ENCODE results near the gene ERICH6. TPM values are rescaled to one million over a fixed set of nuclear protein-coding genes. Genes with fewer than 3 reads are reported as not detected.

The ERICH6 gene
- total RNA-seq (2022) (0.29 TPM in 1 of 2 replicates, not detected in the other), Bru-seq, nascent RNA (percentile 39 among the genes with signal in this experiment), BruChase-seq, experiment 1, labeled RNA remaining after a 6-hour chase (percentile 27 among the genes with signal in this experiment), BruChase-seq, experiment 2, labeled RNA remaining after a 2-hour chase (percentile 26 among the genes with signal in this experiment)
- long read RNA-seq = 0 reads

- CTCF ChIA-PET = interaction anchor here (0.6 to 1.5 kb wide), 14 partner anchors 14 to 1519 kb away, joined by 3 to 8 read pairs (median 4); partner anchors contain the start of gene SIAH2
- intact Hi-C loops (cut with micrococcal nuclease; ENCODE audit: unreplicated experiment) = loop anchor here (5.0 kb wide), 1 partner anchor 102 kb away; the partner anchor contains the start of gene SELENOT
- peaks cover 8% of the 10 kb centered on the region for H3K9me3 Mint-ChIP-seq (ENCODE audit: low read depth, unreplicated experiment)
- peak within 1 kb of the TSS; percentile 96 for H3K27ac Mint-ChIP-seq (ENCODE audit: unreplicated experiment)
- H3K27me3 Mint-ChIP-seq (ENCODE audit: unreplicated experiment) = no peaks in the 10 kb centered on the region
- H3K4me1 Mint-ChIP-seq (ENCODE audit: low read depth, unreplicated experiment) = peaks cover 10% of the 10 kb centered on the region
- H3K4me3 Mint-ChIP-seq (ENCODE audit: low read depth, unreplicated experiment) = peak within 1 kb of the TSS; percentile 81
- BruUV-seq (replicated peaks) = no TSS peak
- TF ChIP-seq CTCF (IDR thresholded peaks at IDR 0.05; ENCODE audit: unreplicated experiment) = peak; percentile 23
- H3K36me3 Mint-ChIP-seq (ENCODE audit: insufficient read depth, unreplicated experiment) = peaks cover 19% of the 10 kb centered on the region
- peak; percentile 98 for DNase-seq
Measured at GRCh38 chr3:150703756-150704344, at the start of gene ERICH6. ERICH6 (minus strand) TSS chr3:150703920; CDS start chr3:150703898, 22 bp downstream.

GRCh38 chr3:150751781-150752263 lies 48.1 kb upstream of the ERICH6 start:
- peak; percentile 63 for DNase-seq
- peaks cover 72% of the 10 kb centered on the region for H3K4me1 Mint-ChIP-seq (ENCODE audit: low read depth, unreplicated experiment)
- no peaks in the 10 kb centered on the region for H3K9me3 Mint-ChIP-seq (ENCODE audit: low read depth, unreplicated experiment)
- no peaks in the 10 kb centered on the region for H3K27me3 Mint-ChIP-seq (ENCODE audit: unreplicated experiment)
- CTCF ChIA-PET = interaction anchor here (0.6 to 1.9 kb wide), 7 partner anchors 9 to 103 kb away, joined by 3 to 12 read pairs (median 4); partner anchors contain the start of genes ERICH6 and SIAH2
- peak overlapping the region; percentile 10 for H3K27ac Mint-ChIP-seq (ENCODE audit: unreplicated experiment)
- H3K36me3 Mint-ChIP-seq (ENCODE audit: insufficient read depth, unreplicated experiment) = peaks cover 22% of the 10 kb centered on the region
- intact Hi-C loops (cut with micrococcal nuclease; ENCODE audit: unreplicated experiment) = loop anchor here (1.0 kb wide), 1 partner anchor 8 kb away; no protein-coding TSS in a partner anchor
- H3K4me3 Mint-ChIP-seq (ENCODE audit: low read depth, unreplicated experiment) = peak overlapping the region; percentile 6
- TF ChIP-seq CTCF (IDR thresholded peaks at IDR 0.05; ENCODE audit: unreplicated experiment) = no peak
- BruUV-seq (replicated peaks) = no TSS peak

DNA sequence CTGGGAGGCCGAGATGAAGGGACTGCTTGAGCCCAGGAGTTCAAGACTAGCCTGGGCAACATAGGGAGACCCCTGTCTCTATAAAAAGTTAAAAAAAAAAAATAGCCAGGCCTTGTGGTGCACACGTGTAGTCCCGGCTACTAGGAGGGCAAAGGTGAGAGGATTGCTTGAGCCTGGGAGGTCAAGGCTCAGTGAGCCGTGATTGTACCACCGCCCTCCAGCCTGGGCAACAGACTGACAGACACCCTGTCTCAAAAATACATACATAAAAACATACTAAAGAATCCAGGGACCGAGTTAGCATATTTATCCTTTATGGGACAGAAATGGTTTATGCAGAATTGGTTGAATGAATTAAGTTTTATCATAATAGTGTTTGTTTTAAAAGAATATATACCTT lies 45.5 kb upstream of the ERICH6 start:
- CTCF ChIA-PET = interaction anchor here (0.8 kb wide), 2 partner anchors 13 to 26 kb away, joined by 3 read pairs; no protein-coding TSS in a partner anchor
- intact Hi-C loops (cut with micrococcal nuclease; ENCODE audit: unreplicated experiment) = no loop called here
- DNase-seq = no peak
- no peak overlapping the region for H3K4me3 Mint-ChIP-seq (ENCODE audit: low read depth, unreplicated experiment)
- TF ChIP-seq CTCF (IDR thresholded peaks at IDR 0.05; ENCODE audit: unreplicated experiment) = no peak
- peaks cover 93% of the 10 kb centered on the region for H3K4me1 Mint-ChIP-seq (ENCODE audit: low read depth, unreplicated experiment)
- no peaks in the 10 kb centered on the region for H3K27me3 Mint-ChIP-seq (ENCODE audit: unreplicated experiment)
- H3K9me3 Mint-ChIP-seq (ENCODE audit: low read depth, unreplicated experiment) = peaks cover 3% of the 10 kb centered on the region
- BruUV-seq (replicated peaks) = no TSS peak
- H3K36me3 Mint-ChIP-seq (ENCODE audit: insufficient read depth, unreplicated experiment) = peaks cover 32% of the 10 kb centered on the region
- no peak overlapping the region for H3K27ac Mint-ChIP-seq (ENCODE audit: unreplicated experiment)

DNA sequence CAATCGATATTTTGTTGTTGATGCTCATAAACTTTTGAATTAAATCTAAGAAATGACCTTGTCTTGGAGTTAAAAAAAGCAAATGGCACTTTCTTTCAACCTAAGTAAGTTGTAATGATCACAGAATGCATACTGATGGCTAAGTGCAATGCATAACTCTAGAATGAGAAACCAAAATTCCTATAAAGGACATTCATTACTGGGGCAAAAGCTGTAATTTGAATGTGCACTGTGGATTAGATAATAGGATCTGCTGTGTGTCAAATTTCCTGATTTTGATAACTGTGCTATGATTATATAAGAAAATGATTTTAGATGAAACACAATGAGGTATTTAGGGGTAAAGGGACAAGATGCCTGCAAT lies 44.9 kb upstream of the ERICH6 start:
- CTCF ChIA-PET = no interaction called here
- Mint-ChIP-seq H3K36me3 (ENCODE audit: insufficient read depth, unreplicated experiment) (peaks cover 27% of the 10 kb centered on the region), H3K27me3 (ENCODE audit: unreplicated experiment) (no peaks in the 10 kb centered on the region), H3K9me3 (ENCODE audit: low read depth, unreplicated experiment) (peaks cover 3% of the 10 kb centered on the region), H3K27ac (ENCODE audit: unreplicated experiment) (no peak overlapping the region), H3K4me1 (ENCODE audit: low read depth, unreplicated experiment) (peaks cover 93% of the 10 kb centered on the region), H3K4me3 (ENCODE audit: low read depth, unreplicated experiment) (no peak overlapping the region)
- intact Hi-C loops (cut with micrococcal nuclease; ENCODE audit: unreplicated experiment) = no loop called here
- no TSS peak for BruUV-seq (replicated peaks)
- no peak for DNase-seq
- no peak for TF ChIP-seq CTCF (IDR thresholded peaks at IDR 0.05; ENCODE audit: unreplicated experiment)
